Ishikawa (cell line): ENCODE data around the gene SETDB1.

Experiments used
- CEBPB ChIP-seq: IDR thresholded peaks from 2 replicates; pipeline ENCODE4 v1.6.1; 2012
- CREB1 ChIP-seq: IDR thresholded peaks from 2 replicates; pipeline ENCODE4 v1.6.1; 2012; ENCODE audit warnings: low read depth
- EGR1 ChIP-seq: IDR thresholded peaks from 2 replicates; pipeline ENCODE4 v1.6.1; 2012
- EP300 ChIP-seq: IDR thresholded peaks from 2 replicates; pipeline ENCODE4 v1.6.1; 2012; ENCODE audit warnings: borderline replicate concordance
- NFIC ChIP-seq: IDR thresholded peaks from 2 replicates; pipeline ENCODE4 v1.6.1; 2012
- REST ChIP-seq: IDR thresholded peaks from 2 replicates; pipeline ENCODE4 v1.6.1; 2012; ENCODE audit warnings: low read depth, mild to moderate bottlenecking
- YY1 ChIP-seq: IDR thresholded peaks from 2 replicates; pipeline ENCODE4 v1.6.1; 2012; ENCODE audit warnings: low read depth
- ZBTB7A ChIP-seq: IDR thresholded peaks from 2 replicates; pipeline ENCODE4 v1.6.1; 2012; ENCODE audit warnings: low read depth

- no peak for TF ChIP-seq CEBPB
- TF ChIP-seq ZBTB7A = no peak
- TF ChIP-seq EP300 = no peak
- TF ChIP-seq YY1 = no peak
- no peak for TF ChIP-seq REST
- no peak for TF ChIP-seq CREB1
- no peak for TF ChIP-seq EGR1
- no peak for TF ChIP-seq NFIC
Observed at GRCh38 chr1:150966011-150966410, 39.8 kb downstream of the SETDB1 start.
